GM18520 (cell line): ENCODE measurements around the gene ZXDC.

ENCODE experiments used
- ATAC-seq: cut with Tn5 transposase; IDR thresholded peaks from one replicate; pipeline ENCODE4 v1.9.1; 2021; ENCODE audit not compliant: unreplicated experiment

Gene ZXDC, protein sequence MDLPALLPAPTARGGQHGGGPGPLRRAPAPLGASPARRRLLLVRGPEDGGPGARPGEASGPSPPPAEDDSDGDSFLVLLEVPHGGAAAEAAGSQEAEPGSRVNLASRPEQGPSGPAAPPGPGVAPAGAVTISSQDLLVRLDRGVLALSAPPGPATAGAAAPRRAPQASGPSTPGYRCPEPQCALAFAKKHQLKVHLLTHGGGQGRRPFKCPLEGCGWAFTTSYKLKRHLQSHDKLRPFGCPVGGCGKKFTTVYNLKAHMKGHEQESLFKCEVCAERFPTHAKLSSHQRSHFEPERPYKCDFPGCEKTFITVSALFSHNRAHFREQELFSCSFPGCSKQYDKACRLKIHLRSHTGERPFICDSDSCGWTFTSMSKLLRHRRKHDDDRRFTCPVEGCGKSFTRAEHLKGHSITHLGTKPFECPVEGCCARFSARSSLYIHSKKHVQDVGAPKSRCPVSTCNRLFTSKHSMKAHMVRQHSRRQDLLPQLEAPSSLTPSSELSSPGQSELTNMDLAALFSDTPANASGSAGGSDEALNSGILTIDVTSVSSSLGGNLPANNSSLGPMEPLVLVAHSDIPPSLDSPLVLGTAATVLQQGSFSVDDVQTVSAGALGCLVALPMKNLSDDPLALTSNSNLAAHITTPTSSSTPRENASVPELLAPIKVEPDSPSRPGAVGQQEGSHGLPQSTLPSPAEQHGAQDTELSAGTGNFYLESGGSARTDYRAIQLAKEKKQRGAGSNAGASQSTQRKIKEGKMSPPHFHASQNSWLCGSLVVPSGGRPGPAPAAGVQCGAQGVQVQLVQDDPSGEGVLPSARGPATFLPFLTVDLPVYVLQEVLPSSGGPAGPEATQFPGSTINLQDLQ

GRCh38 chr3:126475413-126476114 lies at the start of gene ZXDC:
ZXDC (minus strand) TSS chr3:126475891; CDS start chr3:126475865, 26 bp downstream.
- ATAC-seq, result peak; percentile 80

- ATAC-seq, result no peak
Measured at GRCh38 chr3:126525091-126525852, 49.6 kb upstream of the ZXDC start.

DNA sequence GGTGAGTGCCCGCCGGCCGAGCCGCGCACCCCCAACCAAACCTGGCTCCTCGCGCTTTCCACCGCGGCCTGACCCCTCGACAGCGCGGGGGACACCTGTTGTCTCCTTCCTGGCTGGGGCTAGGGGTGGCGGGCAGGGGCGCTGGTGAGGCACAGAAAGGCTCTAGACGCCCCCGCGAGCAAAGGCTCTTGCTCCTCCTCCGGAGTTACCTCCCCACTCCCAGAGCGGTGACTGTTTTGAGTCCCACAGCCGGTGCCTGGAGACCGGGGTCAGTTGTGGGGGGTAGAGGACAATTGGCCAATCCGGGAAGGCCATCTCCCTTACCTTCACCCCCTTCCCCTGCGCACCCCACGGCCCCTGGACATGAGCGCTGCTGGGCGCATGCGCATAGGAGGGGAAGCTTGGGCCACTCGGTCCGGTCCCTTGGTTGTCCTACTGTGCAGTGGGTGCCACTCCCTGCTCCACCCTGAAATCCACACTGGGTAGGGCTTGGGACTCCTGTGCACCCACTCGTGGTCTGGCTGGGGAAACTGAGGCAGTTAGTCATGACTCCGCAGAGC lies 48.8 kb upstream of the ZXDC start:
- no peak for ATAC-seq

- ATAC-seq, result no peak
Measured at GRCh38 chr3:126523745-126524428, 48.2 kb upstream of the ZXDC start, which contains the start of gene CHST13. CHST13 (plus strand) TSS chr3:126524155; CDS start chr3:126524333, 178 bp downstream.

DNA sequence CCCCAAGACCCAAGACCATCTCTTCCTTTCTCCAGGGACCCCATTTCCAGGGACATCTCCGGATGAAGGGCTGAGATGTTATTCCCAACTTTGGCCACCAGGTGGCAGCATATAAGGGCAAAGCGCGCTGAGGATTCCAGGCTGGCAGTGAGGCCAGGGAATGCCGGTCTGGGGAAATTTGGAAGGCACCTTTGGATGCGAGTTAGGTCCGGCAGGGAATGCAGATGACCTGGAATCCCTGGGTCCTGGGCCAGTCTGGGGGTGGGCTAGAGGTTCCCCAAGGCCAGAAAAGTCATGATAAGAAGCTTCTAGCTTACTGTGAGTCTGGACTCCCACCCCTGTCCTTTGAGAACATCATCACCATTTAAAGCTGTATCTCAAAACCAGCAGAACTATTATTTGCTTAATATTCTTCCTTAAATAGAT lies 46.7 kb upstream of the ZXDC start:
- ATAC-seq, result no peak

GRCh38 chr3:126521122-126521891 lies 45.6 kb upstream of the ZXDC start:
- ATAC-seq, result no peak

GRCh38 chr3:126519506-126520455 lies 44.1 kb upstream of the ZXDC start:
- ATAC-seq, result no peak

DNA sequence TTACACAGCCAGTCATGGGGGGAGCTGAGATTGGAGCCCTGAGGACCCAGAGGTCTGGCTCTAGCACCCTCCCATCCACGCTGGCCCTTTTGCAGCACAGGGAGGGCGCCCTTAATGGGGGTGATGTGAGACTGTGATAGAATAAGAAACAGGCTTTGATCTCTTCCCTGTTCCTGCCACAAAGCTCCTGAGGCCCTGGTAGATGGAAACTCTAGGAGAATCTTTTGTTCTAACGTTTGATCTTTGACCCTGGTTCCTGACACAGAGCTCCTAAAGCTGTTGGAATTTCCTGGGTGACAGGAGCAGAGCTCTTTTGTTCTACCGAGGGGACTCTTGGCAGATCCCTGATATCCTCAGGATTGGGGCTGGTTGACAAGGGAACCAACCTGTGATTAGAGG lies 43.1 kb upstream of the ZXDC start:
- no peak for ATAC-seq

DNA sequence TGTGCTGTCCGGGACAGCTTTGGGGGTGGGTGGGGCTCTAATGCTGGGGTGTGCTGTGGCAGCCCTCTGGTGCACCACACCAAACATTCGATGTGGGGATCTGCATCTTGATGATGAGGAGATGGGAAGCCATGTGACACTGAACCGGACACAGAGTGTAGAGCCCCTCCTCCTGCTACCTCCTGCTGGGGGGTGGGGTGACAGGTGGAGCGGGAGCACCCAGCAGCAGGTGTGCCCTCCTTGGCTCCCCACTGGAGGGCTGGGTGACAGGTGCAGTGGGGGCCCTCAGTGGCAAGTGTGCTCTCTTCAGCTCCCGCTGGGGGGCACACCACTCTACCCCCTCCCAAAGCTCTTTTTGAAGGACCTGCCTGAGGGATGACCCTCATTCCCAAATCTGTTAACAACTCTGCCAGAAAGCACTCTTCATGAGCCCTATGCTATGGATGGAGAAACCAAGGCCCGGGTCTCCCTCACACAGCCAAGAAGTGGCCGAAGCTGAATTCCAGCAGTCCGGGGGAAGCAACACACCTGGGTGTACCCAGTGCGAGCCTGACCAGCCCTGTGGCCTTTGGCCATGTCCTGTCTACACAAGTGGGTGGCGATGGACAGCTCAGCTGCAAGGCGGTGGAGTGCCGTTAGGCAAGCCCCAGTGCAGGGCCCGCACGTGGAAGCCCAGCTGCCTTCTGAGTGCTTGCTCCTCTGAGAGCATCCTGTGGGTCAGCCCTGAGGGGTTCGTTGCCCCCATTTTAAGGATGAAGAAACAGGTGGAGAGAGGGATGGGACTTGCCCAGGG lies 42.5 kb upstream of the ZXDC start:
- ATAC-seq, result no peak

DNA sequence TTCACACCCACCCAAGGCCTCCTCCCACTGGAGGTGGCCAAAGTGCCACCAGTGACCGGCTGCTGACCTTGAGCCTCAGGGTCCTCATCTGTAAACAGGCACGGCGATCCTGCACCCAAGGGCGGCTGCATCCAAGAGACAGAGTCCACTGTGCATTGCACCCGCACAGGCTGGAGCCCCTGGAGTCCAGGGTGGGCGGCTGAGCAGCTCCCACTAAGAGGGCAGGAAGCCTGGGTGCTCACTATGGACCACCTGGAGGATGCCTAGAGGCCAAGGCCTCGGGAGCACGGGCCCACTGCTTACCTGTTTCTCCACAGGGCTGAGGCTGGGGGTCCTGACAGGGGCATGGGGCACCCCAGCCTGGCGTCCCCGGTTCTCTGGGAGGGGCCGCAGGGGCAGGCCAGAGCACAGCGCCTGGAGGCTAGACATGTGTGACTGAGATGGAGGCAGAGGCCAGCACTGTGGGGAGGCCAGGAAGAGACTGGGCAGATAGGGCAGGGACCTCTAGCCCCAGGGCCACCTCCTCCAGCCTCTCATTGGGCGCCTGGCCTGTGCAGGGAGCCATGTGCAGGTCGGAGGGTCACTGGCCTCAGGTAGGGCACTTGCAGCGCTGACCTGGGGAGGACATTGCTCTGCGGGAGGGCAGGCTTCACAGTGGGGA lies 41.7 kb upstream of the ZXDC start, which contains the start of gene UROC1:
Gene UROC1 (minus strand): TSS at position 483 of the 661 bp plus-strand sequence. CDS start 54 bp downstream, at position 429.
- ATAC-seq, result no peak

DNA sequence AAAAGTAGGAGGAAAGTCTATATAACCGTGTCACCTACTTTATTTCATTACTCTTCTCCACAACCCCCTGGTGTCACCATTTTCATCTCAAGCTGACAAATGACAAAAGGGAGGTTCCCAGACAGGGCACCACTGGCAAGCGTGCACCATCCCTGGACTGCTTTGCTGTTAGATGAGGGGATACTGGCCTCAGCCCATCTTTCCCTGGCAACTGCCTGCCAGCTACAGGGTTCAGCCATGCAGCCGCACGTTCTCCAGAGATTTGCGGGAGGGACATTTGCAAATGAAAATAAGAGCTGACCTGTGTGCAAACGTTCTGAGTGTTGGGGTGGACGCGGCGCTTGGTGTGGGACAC lies 41.2 kb upstream of the ZXDC start:
- no peak for ATAC-seq

DNA sequence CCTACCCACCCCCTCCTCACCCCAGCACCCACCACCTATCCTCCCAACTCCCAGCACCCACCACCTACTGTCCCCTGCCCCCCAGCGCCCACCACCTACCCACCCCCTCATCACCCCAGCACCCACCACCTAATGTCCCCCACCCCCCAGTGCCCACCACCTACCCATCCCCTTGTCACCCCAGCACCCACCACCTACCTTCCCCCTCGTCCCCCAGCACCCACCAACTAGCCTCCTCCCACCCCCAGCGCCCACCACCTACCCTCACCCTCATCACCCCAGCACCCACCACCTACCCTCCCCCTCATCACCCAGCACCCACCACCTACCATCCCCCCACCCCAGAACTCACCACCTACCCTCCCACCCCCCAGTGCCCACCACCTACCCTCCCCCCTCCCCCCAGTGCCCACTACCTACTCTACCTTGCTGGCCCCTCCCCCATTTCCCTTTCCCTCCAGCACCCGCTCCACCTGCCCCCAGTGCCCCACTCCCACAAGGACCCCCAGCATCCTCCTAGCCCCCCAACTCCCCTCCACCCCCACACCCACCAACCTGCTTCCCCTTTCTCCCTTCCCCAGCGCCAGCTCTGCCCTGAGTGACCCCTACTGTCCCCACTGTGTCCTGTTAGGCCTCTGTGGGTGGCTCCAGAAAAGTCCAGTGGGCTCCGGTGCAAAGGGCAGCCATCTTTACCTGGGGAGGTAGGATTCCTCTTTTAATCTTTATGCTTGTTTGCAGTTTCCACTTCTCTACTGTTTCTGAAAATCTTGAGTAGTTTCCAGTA lies 40.7 kb upstream of the ZXDC start:
- no peak for ATAC-seq

- no peak for ATAC-seq
Measured at GRCh38 chr3:126515066-126515706, 39.5 kb upstream of the ZXDC start.

- ATAC-seq, result no peak
Measured at GRCh38 chr3:126514161-126514560, 38.5 kb upstream of the ZXDC start.
